Bone marrow (tissue), 2 donors: ENCODE measurements around the gene CPEB4.

Experiments used
- DNase-seq, 2 donors: peaks; one replicate each; lab custom pipeline; 2025; lab: John Stamatoyannopoulos, UW

CPEB4 gene

DNA sequence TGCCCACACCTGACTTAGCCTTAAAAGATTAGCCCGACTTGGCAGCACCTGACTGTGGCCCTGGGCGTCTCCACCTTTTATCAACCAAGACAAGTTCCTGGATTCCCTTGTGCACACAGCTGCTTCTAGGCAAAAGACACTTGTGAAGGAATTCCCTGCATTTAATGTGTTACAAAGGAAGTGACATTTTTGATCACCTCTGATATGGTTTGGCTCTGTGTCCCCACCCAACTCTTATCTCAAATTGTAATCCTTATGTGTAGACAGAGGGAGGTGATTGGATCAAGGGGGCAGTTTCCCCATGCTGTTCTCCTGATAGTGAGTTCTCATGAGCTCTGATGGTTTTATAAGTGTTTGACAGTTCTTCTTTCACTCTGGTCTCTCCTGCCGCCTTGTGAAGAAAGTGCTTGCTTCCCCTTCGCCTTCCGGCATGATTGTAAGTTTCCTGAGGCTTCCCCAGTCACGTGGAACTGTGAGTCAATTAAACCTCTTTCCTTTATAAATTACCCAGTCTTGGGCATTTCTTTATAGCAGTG lies 2.6 kb upstream of the CPEB4 start:
- DNase-seq: peak in 1 of 2 donors; percentile 45

DNA sequence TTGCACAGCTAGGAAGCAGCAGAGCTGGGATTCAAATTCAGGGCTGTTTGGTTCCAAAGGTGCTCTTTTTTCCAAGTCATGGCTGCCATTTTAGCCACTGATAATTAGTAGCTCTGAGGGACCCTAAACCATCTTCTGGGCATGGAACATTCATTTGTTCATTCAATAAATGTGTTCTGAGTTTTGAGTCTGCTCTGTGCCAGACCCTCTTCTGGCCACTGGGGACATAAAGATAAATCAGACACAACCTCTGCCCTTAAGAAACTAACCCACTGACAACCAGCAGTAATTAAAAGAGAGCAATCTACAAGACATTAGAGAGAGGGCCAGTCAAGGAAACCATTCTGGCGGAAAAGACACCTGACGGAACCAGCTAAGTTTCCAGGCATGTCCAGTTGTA lies 2.0 kb upstream of the CPEB4 start:
- no peak for DNase-seq

DNA sequence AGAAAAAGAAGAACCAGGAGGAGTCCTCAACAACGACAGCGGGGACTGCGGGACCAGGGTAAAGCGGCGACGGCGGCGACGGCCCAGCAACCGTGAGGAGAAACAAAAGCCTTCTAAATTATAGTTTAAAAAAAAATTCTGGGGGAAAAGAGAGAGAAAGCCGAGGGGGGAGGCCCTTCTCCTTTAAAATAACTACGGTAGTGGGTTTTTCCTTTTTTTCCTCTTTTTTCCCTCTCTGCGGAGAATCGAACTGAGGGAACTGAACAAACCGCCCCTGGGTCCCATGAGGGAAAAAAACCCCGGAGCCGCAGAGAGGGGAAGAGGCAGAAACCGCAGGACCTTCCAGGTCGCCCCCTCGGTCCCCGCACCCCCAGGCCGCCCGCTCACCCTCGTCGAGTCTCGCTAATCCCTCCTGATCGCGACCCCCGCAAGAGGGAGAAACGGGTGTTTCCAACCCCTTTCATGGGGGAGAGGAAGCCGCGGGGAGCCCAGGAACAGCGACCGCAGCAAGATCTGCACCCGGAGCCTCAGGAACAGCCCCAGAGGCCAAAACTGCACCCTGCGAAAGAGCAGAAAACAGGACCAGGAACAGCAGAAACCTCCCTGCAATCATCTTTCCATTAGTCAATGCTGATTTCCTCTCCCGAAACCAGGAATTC lies 453 bp downstream of the CPEB4 start:
- DNase-seq: no peak

DNA sequence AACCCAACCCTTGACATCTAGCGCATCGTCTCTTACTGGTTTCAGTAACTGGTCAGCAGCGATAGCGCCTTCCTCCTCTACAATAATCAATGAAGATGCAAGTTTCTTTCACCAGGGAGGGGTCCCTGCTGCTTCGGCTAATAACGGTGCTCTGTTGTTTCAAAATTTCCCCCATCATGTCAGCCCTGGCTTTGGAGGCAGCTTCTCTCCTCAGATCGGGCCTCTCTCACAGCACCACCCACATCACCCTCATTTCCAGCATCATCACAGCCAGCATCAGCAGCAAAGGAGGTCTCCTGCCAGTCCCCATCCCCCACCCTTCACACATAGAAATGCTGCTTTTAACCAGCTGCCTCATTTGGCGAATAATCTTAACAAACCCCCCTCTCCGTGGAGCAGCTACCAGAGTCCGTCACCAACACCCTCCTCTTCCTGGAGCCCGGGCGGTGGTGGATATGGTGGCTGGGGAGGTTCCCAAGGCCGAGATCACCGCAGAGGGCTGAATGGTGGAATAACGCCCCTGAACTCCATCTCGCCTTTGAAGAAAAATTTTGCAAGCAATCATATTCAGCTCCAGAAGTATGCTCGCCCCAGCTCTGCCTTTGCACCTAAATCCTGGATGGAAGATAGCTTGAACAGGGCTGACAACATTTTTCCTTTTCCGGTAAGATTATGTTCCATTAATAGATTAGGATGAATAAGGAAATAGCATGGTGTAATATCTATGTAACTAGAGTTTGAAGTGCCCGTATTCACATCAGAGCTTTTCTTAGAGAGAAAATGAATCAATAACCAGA lies 2.2 kb downstream of the CPEB4 start:
- no peak for DNase-seq

DNA sequence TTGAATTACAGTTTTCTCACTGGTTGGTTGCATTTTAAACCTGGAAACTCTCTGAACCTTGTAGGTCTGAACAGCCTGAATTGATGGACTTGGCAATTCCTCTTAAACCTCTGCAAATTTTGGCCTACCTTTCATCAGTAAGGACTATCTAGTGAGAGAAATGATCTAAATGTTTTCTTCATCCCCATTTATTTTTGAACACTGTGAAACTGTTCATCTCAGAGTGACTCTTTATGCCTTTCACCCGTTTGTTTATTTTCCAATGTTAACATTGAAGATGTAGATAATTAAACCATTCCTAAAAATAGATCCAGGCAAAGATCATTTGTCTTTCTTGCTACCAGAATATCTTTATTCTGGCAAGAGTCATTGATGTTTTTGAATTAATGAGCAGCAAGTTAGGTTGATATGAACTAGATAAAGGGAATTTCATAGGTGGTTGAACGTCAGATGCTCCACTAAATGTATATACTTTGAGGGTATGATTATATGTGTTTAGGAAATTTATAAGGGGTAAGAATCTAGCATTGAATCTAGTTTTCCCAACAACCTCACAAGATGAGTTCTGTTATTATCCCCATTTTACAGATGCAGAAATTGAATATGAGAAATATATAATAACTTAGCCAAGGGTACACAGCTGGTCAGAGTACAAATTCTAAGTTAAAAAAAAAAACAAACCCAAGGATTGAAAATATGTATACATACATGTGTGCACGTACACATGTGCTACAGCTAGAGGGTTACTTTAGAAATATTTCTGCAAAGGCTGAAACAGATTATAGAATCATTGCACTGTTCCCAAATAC lies 3.4 kb downstream of the CPEB4 start:
- no peak for DNase-seq

DNA sequence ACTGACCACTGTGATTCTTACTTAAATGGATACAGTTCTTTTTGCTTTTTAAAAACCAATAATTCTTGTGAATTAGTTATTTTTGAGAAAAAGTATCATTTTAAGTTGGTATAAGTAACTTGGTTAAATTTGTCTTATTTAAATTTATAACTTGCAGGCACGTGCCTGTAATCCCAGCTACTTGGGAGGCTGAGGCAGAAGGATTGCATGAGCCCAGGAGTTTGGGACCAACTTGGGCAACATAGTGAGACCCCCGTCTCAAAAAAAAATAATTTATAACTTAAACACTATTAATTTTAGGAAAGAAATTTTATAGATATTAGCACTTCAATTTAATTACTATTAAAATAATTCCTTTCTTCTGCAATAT lies 5.0 kb downstream of the CPEB4 start:
- DNase-seq: no peak

DNA sequence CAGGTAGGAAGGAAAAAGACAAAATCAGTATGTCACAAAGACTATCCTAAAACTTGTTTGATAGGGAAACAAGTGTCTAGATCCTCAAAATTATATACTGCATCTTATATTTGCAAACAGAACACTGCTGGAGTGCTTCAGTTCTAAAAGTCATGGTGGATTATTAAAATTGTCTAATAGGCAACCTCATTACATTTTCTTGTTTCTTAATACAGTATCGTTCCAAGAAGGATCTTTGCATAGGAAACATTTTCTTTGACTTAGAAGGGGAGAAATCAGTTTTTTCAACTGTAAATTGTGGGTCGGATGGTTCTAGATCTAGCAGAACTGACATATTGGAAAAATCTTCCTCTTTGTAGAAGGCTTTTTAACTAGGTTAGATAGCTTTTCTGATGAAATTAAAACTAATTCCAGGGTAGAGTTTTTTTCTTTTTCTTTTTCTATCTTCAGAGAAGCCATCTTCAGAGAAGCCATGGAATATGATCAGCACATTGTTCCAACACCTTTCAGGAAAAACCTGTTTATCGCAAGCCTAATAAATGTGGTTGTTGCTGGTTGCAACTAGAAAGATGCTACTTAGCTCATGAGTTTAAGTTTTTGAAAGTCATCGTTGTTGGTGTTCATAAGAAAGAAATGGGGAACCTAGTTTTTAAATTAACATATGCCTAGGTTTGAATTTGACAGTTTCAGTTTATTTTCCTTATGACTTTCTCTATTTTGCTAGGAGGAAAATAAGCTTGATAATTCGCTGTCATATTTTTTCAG lies 7.4 kb downstream of the CPEB4 start:
- DNase-seq: peak in 1 of 2 donors; percentile 32

DNA sequence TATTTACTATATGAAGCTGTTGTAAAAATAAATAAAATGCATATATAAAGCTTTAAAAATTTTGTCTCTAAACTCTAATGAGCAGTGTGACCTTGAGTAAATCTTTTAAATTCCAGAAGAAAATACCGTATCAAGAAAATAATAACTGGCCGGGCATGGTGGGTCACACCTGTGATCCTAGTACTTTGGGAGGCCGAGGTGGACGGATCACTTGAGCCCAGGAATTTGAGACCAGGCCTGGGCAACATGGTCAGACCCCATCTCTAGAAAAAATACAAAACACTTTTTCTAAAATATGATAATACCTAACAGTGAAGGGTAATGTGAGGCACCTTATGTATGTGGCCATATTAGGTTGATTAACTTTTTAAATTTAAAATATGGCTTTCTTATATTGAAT lies 8.5 kb downstream of the CPEB4 start:
- DNase-seq: no peak

DNA sequence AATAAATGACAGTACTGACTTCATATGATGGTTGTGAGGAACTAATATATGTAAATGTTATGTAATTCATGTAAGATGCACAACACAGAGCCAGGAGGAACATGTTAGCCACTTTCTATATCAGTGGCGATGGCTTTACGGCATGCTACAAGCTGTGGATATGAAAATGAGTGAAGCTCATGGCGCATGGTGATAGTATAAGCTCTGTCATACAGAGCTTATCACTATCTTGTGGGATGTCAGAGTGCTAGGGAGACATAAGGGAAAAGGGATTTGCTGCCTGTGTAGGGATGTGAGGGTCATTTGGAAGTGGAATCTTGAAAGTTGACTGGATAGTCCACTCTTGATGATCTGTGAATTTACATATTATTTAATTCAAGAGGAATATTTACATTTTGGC lies 13.6 kb downstream of the CPEB4 start:
- no peak for DNase-seq

DNA sequence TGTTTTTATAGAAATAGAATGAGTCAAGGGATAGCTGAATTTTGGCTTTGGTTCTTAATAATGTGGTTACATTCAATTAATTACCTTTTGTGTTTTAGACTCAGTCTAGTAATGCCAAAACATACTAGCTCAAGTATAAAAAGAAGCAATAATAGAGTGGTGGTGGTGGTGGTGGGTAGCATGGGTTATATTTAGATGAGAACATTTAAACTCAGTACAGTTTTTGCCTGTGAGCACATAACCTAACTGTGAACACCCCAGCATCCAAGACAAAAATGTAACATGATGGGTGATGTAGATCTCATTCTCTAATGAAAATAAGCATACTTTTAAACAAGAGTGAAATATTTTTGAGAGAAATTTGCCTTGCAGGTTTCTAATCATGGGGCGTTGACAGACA lies 14.2 kb downstream of the CPEB4 start:
- no peak for DNase-seq

DNA sequence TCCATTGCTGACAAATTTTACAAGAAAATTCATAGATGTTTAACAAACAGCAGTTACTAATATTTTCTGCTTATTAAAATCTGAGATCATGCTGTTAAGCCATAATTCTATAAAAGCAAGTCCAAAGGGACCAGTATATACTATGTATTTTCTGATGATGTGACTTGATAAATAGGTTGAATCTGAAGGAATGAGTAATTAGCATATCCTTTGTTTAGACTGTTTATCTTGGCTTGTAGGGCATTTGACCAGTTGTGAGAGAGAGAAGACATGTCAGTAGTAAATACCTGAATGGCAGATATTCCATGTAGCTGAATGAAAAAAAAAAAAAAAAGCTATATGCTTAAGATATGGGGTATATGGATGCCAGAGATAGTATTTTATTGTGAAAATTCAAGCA lies 14.6 kb downstream of the CPEB4 start:
- DNase-seq: no peak

DNA sequence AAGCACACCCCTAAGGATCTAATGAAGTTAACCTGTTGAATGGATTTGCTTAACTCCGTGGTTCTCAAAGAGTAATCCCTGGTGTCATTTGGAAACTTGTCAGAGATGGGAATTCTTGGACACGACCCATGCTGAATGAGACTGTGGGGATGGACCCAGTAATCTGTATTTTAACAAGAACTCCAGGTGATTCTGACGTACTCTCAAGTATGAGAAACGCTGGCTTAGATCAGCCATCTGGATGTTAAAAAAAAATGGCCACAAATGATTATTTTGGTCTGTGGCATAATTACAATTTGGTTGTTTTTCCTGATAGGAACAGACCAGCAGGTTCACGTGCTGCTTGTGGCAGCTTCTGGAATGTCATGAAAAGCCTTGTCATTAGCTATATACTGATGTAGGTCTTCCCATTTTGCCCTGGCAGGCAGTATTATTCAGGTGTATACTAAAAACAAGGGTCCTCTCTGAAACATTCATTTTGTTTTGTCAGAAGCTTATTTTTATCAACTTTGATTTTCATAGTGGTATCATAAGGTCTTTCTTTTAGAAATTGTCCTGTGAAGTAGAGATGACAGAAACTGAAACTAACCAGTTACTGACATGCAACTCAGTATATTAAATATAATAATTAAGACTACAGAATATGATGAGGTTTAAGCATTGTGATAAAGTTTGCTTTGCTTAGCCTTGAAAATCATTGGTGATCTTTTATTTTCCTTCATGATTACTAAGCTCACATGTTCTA lies 15.4 kb downstream of the CPEB4 start:
- no peak for DNase-seq

DNA sequence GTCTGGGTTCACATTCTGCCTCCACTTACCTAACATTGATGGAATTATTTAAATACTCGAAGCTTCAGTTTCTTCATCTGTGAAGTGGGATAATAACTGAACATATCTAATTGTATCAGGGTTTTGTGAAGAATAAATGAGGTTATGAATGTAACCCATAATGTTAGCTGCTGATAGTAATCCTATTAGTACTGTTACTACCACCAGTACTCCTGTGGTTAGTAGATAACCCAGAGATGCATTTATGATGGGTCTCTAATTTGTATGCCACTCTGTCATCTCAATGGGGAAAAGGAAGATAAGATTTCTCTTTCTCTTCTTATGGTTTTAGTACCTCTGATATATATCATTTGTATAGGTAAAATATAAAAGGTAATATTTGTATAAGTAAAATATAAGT lies 16.0 kb downstream of the CPEB4 start:
- DNase-seq: no peak

DNA sequence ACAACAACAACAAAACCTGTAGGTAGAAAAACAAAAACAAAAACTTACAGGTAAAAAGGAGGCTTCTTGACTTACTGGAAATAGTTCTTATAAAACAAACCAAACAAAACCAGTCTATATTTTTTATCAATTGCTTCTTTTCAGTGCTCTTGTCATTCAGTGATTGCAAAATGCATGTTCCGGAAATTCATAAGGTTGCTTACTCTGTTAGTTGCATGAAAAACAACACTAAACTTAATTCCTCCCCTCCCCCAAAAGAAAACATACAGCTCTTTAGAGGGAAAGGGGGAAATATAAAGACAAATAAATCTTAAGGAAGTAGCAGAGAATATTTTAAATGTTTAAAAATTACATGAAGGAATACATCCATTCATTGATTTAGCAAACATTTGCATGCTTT lies 19.1 kb downstream of the CPEB4 start:
- DNase-seq: no peak

DNA sequence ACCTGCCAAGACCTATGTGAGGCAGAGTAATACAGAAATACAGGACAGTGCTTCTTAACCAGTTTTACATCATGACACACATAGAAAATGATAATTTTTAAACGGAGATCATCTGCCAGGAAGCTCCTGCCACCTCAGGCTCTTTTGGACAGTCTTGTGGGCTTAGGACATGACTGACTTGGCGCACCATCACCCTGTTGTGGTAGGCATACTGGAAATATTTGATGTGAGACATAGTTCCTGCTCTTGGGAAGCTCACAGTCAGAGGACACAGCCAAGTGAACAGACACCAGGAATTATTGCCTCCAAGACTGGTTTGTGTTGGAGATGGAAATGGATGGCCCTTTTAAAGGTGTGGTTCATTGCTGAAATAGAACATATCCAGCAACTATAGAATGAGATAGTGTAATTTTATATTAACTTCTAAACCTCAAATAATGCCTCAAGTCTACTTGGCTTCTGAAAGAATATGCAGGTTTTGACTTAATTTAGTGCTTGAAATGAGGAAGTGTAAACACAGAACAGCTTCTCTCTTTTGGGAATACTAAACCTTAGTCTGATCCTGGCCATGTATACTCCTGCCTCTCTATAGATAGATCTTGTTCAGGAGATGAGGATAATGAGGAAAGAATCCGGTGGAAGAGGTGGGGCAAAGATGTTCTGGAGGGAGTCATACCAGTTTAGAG lies 19.7 kb downstream of the CPEB4 start:
- DNase-seq: no peak

DNA sequence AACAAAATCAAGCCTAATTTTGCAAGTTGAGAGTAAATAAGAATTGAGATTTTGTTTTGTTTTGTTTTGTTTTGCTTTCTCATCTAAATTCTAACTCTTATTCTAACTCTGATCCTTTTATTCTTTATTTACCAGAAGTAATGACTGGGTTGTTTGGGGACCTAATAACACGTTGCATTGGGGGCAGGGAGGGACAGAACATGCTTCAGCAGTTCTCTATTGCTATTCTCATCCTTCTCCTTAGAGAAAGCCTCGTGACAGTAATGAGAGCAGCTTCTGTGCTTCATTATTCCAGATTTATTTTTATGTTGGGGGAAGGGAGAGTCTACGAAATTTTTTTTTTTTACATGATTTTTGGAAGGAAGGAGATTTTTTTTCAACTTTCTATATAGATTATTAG lies 21.1 kb downstream of the CPEB4 start:
- DNase-seq: no peak

DNA sequence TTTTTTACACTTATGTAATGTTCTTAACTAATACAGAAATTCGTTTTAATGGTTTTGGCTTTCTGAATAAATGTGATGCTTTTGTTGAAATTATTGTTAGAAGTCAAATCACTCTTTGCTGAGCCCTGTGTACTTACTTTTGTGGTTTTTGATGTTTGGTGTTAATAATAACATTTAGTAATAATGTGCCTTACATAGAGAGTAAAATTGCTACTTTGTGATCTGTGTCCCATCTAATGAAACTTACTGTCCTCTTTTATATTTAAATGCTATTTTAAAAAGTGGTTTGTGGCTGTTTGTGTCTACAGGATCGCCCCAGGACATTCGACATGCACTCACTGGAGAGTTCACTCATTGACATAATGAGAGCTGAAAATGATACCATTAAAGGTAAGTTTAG lies 22.1 kb downstream of the CPEB4 start:
- no peak for DNase-seq

DNA sequence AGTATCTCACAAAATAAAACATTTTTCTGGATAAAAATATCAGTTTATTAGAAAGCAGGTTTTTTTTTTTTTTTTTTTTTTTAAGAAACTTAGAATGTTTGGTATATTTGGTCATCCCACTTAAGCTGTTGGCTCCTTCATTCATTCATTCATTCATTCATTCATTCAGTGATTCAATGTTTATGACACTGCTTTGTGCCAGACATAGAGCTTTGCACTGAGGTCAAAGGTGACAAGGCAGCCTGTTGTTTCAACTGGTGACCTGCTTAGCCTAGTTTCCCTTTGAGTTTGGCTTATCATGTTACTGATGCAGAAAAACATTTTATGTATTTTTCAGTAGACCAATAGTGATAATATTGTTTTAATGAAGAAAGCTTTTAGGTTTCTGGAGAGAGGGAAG lies 23.5 kb downstream of the CPEB4 start:
- no peak for DNase-seq

DNA sequence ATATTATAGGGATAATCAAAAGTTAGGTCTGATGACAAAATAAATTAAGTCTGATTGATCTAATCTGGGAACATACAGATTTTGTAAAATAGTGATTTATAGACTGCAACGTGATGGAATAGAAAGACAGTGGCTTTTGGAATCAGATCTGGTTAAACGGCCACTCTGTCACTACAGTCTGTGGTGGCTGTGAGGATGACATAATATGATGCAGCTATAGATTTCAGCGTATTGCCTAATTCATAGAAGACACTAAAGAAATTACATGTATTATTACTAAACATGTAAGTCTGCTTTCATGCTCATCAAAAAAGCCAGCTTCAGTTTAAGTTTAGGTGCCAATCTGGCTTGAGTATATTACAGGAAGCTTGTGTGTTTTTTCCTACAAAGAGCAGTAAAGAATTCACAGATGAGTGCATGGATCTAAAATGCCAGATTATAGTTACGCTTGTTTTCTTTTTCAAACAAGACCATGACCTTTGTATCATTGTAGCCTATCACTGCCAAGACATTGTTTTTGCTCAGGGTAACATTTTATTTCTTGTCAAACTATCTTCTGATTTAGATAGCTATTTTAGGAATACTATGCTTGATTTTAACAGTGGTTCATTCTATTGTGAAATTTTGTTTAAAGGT lies 25.7 kb downstream of the CPEB4 start:
- DNase-seq: no peak

DNA sequence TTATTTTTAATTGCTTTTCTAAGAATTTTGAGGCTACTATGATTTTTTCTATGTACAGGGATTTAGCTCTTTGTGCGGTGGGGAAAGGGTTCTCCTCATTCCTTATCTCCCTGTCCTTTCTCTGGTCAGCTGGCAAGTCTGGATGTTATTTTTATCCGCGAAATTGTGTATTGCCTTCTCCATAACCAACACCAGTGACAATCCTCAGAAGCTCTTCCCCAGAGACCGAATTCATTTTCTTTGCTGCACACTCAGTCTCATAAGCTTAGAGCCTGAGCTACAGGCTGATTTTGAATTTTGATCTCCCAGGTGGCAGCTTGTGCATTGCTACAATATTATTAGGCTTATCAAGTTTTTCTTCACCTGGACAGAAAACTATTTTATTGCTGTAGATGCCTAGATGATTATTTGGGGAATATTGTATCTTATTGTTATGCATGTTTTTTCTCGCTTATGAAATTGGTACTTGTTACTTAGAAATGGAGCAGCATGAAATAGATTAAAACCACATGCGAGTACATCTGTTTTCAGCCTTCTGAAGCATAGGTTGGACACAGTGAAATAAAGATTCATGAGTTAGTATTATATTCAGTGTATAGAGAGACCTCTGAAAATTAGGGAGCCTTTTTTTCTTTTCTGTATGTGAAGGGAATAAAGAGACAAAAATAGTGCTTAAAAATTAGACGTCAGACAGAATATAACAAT lies 27.3 kb downstream of the CPEB4 start:
- DNase-seq: no peak
